ENCODE measurements around the gene RHBDF1. TPM values are rescaled to one million over a fixed set of nuclear protein-coding genes. Genes with fewer than 3 reads are reported as not detected.
"Not testable (repeated sequence)": the region's sequence is repeated elsewhere in the genome, so short reads cannot be mapped to it uniquely, and the experiment has no call there.

RHBDF1 gene
- total RNA-seq, 8 experiments from 2014 or later = 2.5 to 22.4 (median 14.1) TPM

DNA sequence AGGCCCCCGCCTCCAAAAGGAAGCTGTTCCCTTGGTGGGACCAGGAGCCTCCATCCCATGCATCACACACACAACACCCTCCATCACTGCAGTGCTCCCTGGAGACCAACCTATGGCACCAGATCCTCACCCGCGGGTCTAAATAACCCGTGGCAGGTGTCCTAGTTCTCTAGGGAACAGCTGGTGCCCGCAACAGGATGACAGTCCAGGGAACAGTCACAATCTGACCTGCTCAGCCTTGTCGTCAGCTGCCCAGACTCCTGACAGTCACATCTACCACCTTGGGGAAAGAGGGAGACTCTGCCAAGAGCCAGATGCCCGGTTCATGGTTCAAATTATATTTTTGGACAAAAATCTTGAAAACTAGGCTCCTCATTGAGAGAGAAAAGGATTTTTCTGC, 41.8 kb downstream of the RHBDF1 start:
- H3K4me1 ChIP-seq (replicated peaks in 1 of 2) = peaks cover 16 to 18% of the 10 kb centered on the region in 2 donors
- H3K4me3 ChIP-seq; in situ Hi-C loops (cut with MboI; ENCODE audit: low pct_unique_long_range_greater_than_20kb in 2 of 9, low sequenced_read_pairs in 9 of 9, unreplicated experiment in 9 of 9); H3K27ac ChIP-seq; ATAC-seq (replicated peaks in 6 of 8): not testable (repeated sequence)
- no CpG with 5 or more reads among the region's 7 CpGs for WGBS, 10 experiments

DNA sequence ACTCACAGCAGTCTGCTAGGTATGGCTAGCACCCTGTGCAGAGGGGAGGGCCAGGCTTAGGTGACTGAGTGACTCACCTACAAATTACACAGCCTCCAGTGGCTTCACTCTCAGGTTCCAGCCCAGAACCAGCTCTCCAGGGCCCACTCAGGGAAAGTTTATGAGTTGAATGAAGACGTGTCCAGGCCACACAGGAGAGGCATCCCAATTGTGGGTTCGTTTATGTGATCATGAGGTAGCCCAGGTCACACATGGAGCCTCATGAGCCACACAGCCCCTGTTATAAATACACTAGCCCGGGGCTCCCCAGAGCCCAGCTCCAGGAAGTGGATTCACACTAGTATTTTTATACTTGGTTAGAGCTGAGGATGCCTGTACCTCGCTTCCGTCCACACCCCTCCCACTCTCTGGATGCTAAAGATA, 46.5 kb downstream of the RHBDF1 start:
- WGBS, 10 experiments = no CpG with 5 or more reads among the region's 5 CpGs
- ATAC-seq (replicated peaks in 6 of 8); H3K27ac ChIP-seq; H3K4me3 ChIP-seq; H3K4me1 ChIP-seq (replicated peaks in 1 of 2); in situ Hi-C loops (cut with MboI; ENCODE audit: low pct_unique_long_range_greater_than_20kb in 2 of 9, low sequenced_read_pairs in 9 of 9, unreplicated experiment in 9 of 9): not testable (repeated sequence)

DNA sequence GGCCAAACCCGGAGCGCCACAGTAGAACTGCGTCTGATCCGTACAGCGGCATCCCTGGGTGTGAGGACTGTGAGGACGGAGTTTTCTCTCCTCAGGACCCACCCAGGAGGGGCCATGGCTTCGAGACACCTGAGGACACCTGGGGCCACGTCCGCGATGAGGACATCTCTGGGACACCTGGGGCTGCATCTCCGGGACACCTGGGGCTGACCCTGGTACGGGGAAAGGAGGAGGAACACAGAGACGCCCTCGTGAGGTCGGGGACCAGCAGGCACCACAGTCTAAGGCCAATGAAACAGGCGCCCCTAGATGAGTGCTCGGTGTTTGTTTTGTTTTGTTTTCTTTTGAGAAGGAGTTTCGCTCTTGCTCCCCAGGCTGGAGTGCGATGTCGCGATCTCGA, 48.3 kb downstream of the RHBDF1 start:
- WGBS, 10 experiments = no CpG with 5 or more reads among the region's 22 CpGs
- H3K27ac ChIP-seq; H3K4me1 ChIP-seq (replicated peaks in 1 of 2); H3K4me3 ChIP-seq; in situ Hi-C loops (cut with MboI; ENCODE audit: low pct_unique_long_range_greater_than_20kb in 2 of 9, low sequenced_read_pairs in 9 of 9, unreplicated experiment in 9 of 9); ATAC-seq (replicated peaks in 6 of 8): not testable (repeated sequence)

DNA sequence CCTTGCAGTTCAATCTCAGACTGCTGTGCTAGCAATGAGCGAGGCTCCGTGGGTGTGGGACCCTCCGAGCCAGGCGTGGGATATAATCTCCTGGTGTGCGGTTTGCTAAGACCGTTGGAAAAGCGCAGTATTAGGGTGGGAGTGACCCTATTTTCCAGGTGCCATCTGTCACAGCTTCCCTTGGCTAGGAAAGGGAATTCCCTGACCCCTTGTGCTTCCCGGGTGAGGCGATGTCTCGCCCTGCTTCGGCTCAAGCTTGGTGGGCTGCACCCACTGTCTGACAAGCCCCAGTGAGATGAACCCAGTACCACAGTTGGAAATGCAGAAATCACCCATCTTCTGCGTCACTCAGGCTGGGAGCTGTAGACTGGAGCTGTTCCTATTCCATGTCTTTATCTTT, 51.5 kb downstream of the RHBDF1 start:
- H3K4me1 ChIP-seq (replicated peaks in 1 of 2); H3K4me3 ChIP-seq; in situ Hi-C loops (cut with MboI; ENCODE audit: low pct_unique_long_range_greater_than_20kb in 2 of 9, low sequenced_read_pairs in 9 of 9, unreplicated experiment in 9 of 9); ATAC-seq (replicated peaks in 6 of 8); H3K27ac ChIP-seq: not testable (repeated sequence)
- 65% methylated on average over 4 of the region's 12 CpGs; no CpG with 5 or more reads in 9 of the 10 experiments for WGBS, 10 experiments

DNA sequence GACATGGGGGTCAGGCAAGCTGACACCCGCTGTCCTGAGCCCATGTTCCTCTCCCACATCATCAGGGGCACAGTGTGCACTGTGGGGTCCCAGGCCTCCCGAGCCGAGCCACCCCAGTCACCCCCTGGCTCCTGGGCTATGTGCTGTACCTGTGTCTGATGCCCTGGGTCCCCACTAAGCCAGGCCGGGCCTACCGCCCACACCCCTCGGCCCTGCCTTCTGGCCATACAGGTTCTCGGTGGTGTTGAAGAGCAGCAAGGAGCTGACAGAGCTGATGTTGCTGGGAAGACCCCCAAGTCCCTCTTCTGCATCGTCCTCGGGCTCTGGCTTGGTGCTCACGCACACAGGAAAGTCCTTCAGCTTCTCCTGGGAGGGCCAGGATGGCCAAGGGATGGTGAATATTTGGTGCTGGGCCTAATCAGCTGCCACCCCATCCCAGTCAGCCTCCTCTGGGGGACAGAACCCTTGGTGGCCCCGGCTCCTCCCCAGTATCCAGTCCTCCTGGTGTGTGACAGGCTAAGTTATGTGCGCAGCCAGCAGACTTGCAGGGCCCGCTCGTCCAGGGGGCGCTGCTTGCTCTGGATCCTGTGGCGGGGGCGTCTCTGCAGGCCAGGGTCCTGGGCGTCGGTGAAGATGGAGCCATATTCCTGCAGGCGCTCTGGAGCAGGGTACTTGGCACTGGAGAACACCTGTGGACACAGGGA, 55.2 kb downstream of the RHBDF1 start:
- H3K4me1 ChIP-seq (replicated peaks in 1 of 2); ATAC-seq (replicated peaks in 6 of 8); H3K27ac ChIP-seq; in situ Hi-C loops (cut with MboI; ENCODE audit: low pct_unique_long_range_greater_than_20kb in 2 of 9, low sequenced_read_pairs in 9 of 9, unreplicated experiment in 9 of 9); H3K4me3 ChIP-seq: not testable (repeated sequence)
- WGBS, 10 experiments = no CpG with 5 or more reads among the region's 20 CpGs

DNA sequence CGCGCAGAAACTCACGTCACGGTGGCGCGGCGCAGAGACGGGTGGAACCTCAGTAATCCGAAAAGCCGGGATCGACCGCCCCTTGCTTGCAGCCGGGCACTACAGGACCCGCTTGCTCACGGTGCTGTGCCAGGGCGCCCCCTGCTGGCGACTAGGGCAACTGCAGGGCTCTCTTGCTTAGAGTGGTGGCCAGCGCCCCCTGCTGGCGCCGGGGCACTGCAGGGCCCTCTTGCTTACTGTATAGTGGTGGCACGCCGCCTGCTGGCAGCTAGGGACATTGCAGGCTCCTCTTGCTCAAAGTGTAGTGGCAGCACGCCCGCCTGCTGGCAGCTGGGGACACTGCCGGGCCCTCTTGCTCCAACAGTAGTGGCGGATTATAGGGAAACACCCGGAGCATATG, 61.7 kb downstream of the RHBDF1 start:
- in situ Hi-C loops (cut with MboI; ENCODE audit: low pct_unique_long_range_greater_than_20kb in 2 of 9, low sequenced_read_pairs in 9 of 9, unreplicated experiment in 9 of 9); H3K4me3 ChIP-seq; H3K4me1 ChIP-seq (replicated peaks in 1 of 2); H3K27ac ChIP-seq: not testable (repeated sequence)
- no CpG with 5 or more reads among the region's 27 CpGs for WGBS, 10 experiments
- ATAC-seq (replicated peaks in 6 of 8) = peak in 5 of 8 experiments; percentile 58 to 82 (median 71)

DNA sequence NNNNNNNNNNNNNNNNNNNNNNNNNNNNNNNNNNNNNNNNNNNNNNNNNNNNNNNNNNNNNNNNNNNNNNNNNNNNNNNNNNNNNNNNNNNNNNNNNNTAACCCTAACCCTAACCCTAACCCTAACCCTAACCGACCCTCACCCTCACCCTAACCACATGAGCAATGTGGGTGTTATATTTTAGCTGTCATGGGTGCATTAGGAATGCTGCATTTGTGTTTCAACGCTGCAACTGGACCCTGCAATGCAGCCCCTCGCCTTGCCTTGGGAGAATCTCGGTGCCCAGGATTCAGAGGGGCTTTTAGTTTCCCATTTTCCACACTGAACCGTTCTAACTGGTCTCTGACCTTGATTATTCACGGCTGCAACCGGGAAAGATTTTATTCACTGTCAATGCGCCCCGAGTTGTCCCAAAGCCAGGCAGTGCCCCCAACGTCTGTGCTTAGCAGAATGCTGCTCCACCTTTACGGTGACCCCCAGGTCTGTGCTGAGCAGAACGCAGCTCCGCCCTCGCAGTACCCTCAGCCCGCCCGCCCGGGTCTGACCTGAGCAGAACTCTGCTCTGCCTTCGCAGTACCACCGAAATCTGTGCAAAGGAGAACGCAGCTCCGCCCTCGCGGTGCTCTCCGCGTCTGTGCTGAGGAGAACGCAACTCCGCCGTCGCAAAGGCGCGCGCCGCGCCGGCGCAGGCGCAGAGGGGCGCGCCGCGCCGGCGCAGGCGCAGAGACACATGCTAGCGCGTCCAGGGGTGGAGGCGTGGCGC, 62.3 kb downstream of the RHBDF1 start:
- no peak overlapping the region for H3K27ac ChIP-seq
- in situ Hi-C loops (cut with MboI; ENCODE audit: low pct_unique_long_range_greater_than_20kb in 2 of 9, low sequenced_read_pairs in 9 of 9, unreplicated experiment in 9 of 9) = no loop called here
- WGBS, 10 experiments = 0 to 100% (median 83%) methylated on average over 1 to 12 of the region's 48 CpGs; no CpG with 5 or more reads in 3 of the 10 experiments
- H3K4me3 ChIP-seq = no peak overlapping the region
- ATAC-seq (replicated peaks in 6 of 8) = peak in 7 of 8 experiments; percentile 66 to 99 (median 95)
- H3K4me1 ChIP-seq (replicated peaks in 1 of 2) = no peaks in the 10 kb centered on the region

Other genes with a start within 250 kb of the RHBDF1 start
- 10 to 100 TPM in 4 of 8 experiments, 1 to 10 TPM in 4; 3.5 to 23.1 (median 10.3) TPM for gene POLR3K, start 19.0 kb downstream of the RHBDF1 start, total RNA-seq
- gene SNRNP25, start 18.8 kb downstream of the RHBDF1 start, total RNA-seq = 10 to 100 TPM; 14.1 to 50.6 (median 33.1) TPM
- 10 to 100 TPM; 27.1 to 91.9 (median 40.5) TPM for gene MPG, start 5.6 kb upstream of the RHBDF1 start, total RNA-seq
- gene NPRL3, start 66.0 kb upstream of the RHBDF1 start, total RNA-seq = 10 to 100 TPM in 2 of 8 experiments, 1 to 10 TPM in 6; 6.3 to 42.2 (median 8.7) TPM
- not detected for gene HBZ, start 80.0 kb upstream of the RHBDF1 start, total RNA-seq
- gene HBM, start 93.3 kb upstream of the RHBDF1 start, total RNA-seq = not detected
- gene HBA2, start 100.2 kb upstream of the RHBDF1 start, total RNA-seq = 1 to 10 TPM in 2 of 8 experiments, under 1 TPM in 1, not detected in 5; 0.92 to 3.2 (median 1.1) TPM
- 1 to 10 TPM in 3 of 8 experiments, not detected in 5; 2.2 to 6.5 (median 3.1) TPM for gene HBA1, start 104.0 kb upstream of the RHBDF1 start, total RNA-seq
- 1 to 10 TPM in 6 of 8 experiments, not detected in 2; 1.3 to 8.8 (median 5.2) TPM for gene HBQ1, start 107.8 kb upstream of the RHBDF1 start, total RNA-seq
- 100 to 1,000 TPM in 3 of 8 experiments, 10 to 100 TPM in 5; 75.5 to 188 (median 90.9) TPM for gene LUC7L, start 156.8 kb upstream of the RHBDF1 start, total RNA-seq
- gene FAM234A, start 162.2 kb upstream of the RHBDF1 start, total RNA-seq = 100 to 1,000 TPM in 1 of 8 experiments, 10 to 100 TPM in 7; 23.1 to 101 (median 50.5) TPM
- 10 to 100 TPM in 1 of 8 experiments, 1 to 10 TPM in 4, under 1 TPM in 3; 0.22 to 12.5 (median 1.7) TPM for gene RGS11, start 203.3 kb upstream of the RHBDF1 start, total RNA-seq
- gene ARHGDIG, start 208.0 kb upstream of the RHBDF1 start, total RNA-seq = 10 to 100 TPM in 4 of 8 experiments, 1 to 10 TPM in 2, under 1 TPM in 2; 0.25 to 55.2 (median 8.5) TPM
- 10 to 100 TPM in 3 of 8 experiments, 1 to 10 TPM in 2, under 1 TPM in 1, not detected in 2; 0.35 to 18.5 (median 9.1) TPM for gene PDIA2, start 210.5 kb upstream of the RHBDF1 start, total RNA-seq